Panc1 (cell line): ENCODE results near the gene GLTP. TPM values are rescaled to one million over a fixed set of nuclear protein-coding genes. Genes with fewer than 3 reads are reported as not detected.

Experiments
- ATAC-seq: fragments of 200-7000 bp; cut with Tn5 transposase; 2 replicates; pipeline ENCODE4 v1.9.1; 2020; ENCODE audit warnings: mild to moderate bottlenecking, moderate library complexity
- BruUV-seq: library from RNA; stranded (reverse); fragments of 400-500 nt; replicated peaks from 2 replicates; lab custom pipeline; 2021; lab: Mats Ljungman, UMichigan
- CTCF ChIA-PET: fragments of 300-600 bp; sonication (Branson Sonifier 250); formaldehyde crosslinking; loops from one replicate; lab custom pipeline; 2022; ENCODE audit warnings: antibody characterized with exemption; lab: Charles Lee
- POLR2A ChIA-PET: fragments of 300-600 bp; sonication (Branson Sonifier 250); formaldehyde crosslinking; loops from one replicate; lab custom pipeline; 2022; ENCODE audit warnings: antibody characterized with exemption; lab: Charles Lee
- DNase-seq: peaks from one replicate; pipeline ENCODE4 v3.0.0-alpha.2; 2010; ENCODE audit warnings: low read depth, low spot score
- H3K27ac ChIP-seq: 2 replicates; pipeline ENCODE4 v1.5.1; 2011; ENCODE audit warnings: mild to moderate bottlenecking, low read length, inconsistent platforms
- H3K27me3 ChIP-seq: fragments of 200-500 bp; sonication (Bioruptor generic); 2 replicates; pipeline ENCODE4 v1.6.0; 2014; ENCODE audit warnings: low read length, inconsistent platforms; ENCODE audit not compliant: control insufficient read depth, insufficient read depth
- H3K36me3 ChIP-seq: fragments of 200-500 bp; sonication (Bioruptor generic); 2 replicates; pipeline ENCODE4 v1.5.1; 2014; ENCODE audit warnings: inconsistent platforms, mild to moderate bottlenecking, low read length, moderate library complexity; ENCODE audit not compliant: control insufficient read depth, insufficient read depth
- H3K4me1 ChIP-seq: 2 replicates; pipeline ENCODE4 v1.5.1; 2011; ENCODE audit warnings: inconsistent platforms, mild to moderate bottlenecking, low read length, moderate library complexity; ENCODE audit not compliant: control insufficient read depth, insufficient read depth
- H3K4me3 ChIP-seq, 2 experiments: 2 replicates each; pipeline ENCODE4 v1.5.1; 2011 to 2012; ENCODE audit warnings: low read depth in 2 of 2, low read length in 2 of 2, mild to moderate bottlenecking in 2 of 2, inconsistent platforms in 1 of 2, moderate library complexity in 1 of 2
- H3K9me3 ChIP-seq: fragments of 200-500 bp; sonication (Bioruptor generic); 2 replicates; pipeline ENCODE4 v1.5.1; 2014; ENCODE audit warnings: low read depth, mild to moderate bottlenecking, inconsistent platforms, low read length, moderate library complexity; ENCODE audit not compliant: control insufficient read depth, insufficient read depth
- CTCF ChIP-seq: fragments of 450-650 bp; IDR thresholded peaks from 2 replicates; pipeline ENCODE4 v1.5.1; 2017; ENCODE audit warnings: mild to moderate bottlenecking
- POLR2AphosphoS5 ChIP-seq: IDR thresholded peaks from 2 replicates; pipeline ENCODE4 v1.6.1; 2012; ENCODE audit warnings: mild to moderate bottlenecking, low read depth, low read length, moderate library complexity
- REST ChIP-seq, 2 experiments: IDR thresholded peaks; 2 replicates each; pipeline ENCODE4 v1.6.1; 2011 to 2012; ENCODE audit warnings: low read depth in 2 of 2, control low read depth in 1 of 2, low read length in 1 of 2, mild to moderate bottlenecking in 1 of 2, moderate library complexity in 1 of 2; ENCODE audit not compliant: insufficient read depth in 1 of 2
- SIN3A ChIP-seq: IDR thresholded peaks from 2 replicates; pipeline ENCODE4 v1.6.1; 2012; ENCODE audit warnings: low read depth, mild to moderate bottlenecking, low read length, moderate library complexity, borderline replicate concordance; ENCODE audit not compliant: insufficient read depth
- TCF7L2 ChIP-seq: IDR thresholded peaks from 2 replicates; pipeline ENCODE4 v1.6.1; 2011; ENCODE audit warnings: mild to moderate bottlenecking, low read depth, low read length, inconsistent platforms
- in situ Hi-C: cut with HindIII; loops from 2 replicates; pipeline ENCODE4 v1.10.0; 2016; ENCODE audit warnings: low sequenced_read_pairs, low pct_unique_long_range_greater_than_20kb
- intact Hi-C: fragments of 100-400 bp; cut with micrococcal nuclease; formaldehyde crosslinking; loops from one replicate; pipeline ENCODE4 v1.10.0; 2022; ENCODE audit not compliant: unreplicated experiment
- total RNA-seq: library from RNA; stranded (reverse); gene quantifications from one replicate; pipeline ENCODE4 v1.2.1, GENCODE V29; 2021; ENCODE audit not compliant: unreplicated experiment

Gene GLTP
- total RNA-seq, 1 experiment from 2014 or later = 24.8 TPM

- Histone ChIP-seq H3K4me3 (peak overlapping the region in 1 of 2 experiments; percentile 33; a peak in 2 of 4 replicates), H3K27ac (no peak overlapping the region)
Measured at GRCh38 chr12:109832541-109833306, 47.6 kb downstream of the GLTP start.

DNA sequence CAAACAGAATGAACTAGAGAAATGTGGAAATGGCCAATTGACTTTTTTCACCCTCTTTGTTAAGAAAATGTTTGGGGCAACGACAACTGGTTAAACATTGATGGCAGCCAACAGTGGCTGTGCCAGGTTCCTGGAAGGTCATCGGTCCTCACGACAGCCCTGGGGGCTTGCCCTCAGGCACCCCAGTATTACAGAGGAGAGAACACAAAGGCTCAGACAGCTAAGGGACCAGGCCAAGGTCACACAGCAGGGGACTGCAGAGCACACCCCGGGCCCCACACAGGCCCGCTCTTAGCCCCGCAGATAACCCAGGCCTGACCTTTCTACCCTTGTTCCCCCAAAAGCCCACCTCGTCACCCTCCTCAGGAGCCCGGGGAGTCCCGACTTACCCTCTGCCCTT, 48.4 kb downstream of the GLTP start:
- DNase-seq (no peak), ATAC-seq (no peak)
- intact Hi-C loops = no loop called here
- no peaks in the 10 kb centered on the region for H3K36me3 ChIP-seq
- CTCF ChIA-PET = interaction anchor here (1.3 kb wide), 1 partner anchor 13 kb away, joined by 3 read pairs; no protein-coding TSS in a partner anchor
- BruUV-seq = no TSS peak
- H3K4me1 ChIP-seq = no peaks in the 10 kb centered on the region
- H3K4me3 ChIP-seq = no peak overlapping the region
- H3K27ac ChIP-seq = no peak overlapping the region
- in situ Hi-C loops = no loop called here
- H3K9me3 ChIP-seq = no peaks in the 10 kb centered on the region
- TF ChIP-seq SIN3A (no peak), REST (IDR thresholded peaks at IDR 0.05; ENCODE audit: insufficient read depth in 1 of 2, low read depth in 2 of 2, low read length in 1 of 2) (no peak), POLR2AphosphoS5 (no peak), CTCF (no peak), TCF7L2 (no peak)
- H3K27me3 ChIP-seq = no peaks in the 10 kb centered on the region
- POLR2A ChIA-PET = interaction anchor here (0.6 kb wide), 1 partner anchor 206 kb away, joined by 7 read pairs; no protein-coding TSS in a partner anchor

More at GRCh38 chr12:109832541-109833306, 47.6 kb downstream of the GLTP start:
- DNase-seq (no peak), ATAC-seq (no peak)
- POLR2A ChIA-PET = interaction anchor here (0.6 kb wide), 1 partner anchor 367 kb away, joined by 3 read pairs; no protein-coding TSS in a partner anchor
- TF ChIP-seq SIN3A = no peak
- intact Hi-C loops = no loop called here
- Histone ChIP-seq H3K4me1 (no peaks in the 10 kb centered on the region), H3K27me3 (no peaks in the 10 kb centered on the region), H3K9me3 (no peaks in the 10 kb centered on the region), H3K36me3 (no peaks in the 10 kb centered on the region)
- no TSS peak for BruUV-seq
- in situ Hi-C loops = no loop called here
- CTCF ChIA-PET = interaction anchor here (1.3 kb wide), 1 partner anchor 12 kb away, joined by 3 read pairs; no protein-coding TSS in a partner anchor
